Upper lobe of left lung (tissue), 4 donors: ENCODE measurements around the gene PRXL2B.

Source experiments
- CTCF ChIP-seq, 6 experiments: fragments of 450-650 bp in 4 of 6; fragments of 200-600 bp in 2 of 6; sonication (generic) in 2 of 6; IDR thresholded peaks; one replicate each; pipeline ENCODE4 v1.5.1; 2016 to 2019; ENCODE audit warnings: antibody characterized with exemption in 6 of 6
- EP300 ChIP-seq, 4 donors: sonication (generic); formaldehyde crosslinking; IDR thresholded peaks; one replicate each; pipeline ENCODE4 v1.5.1; 2017; ENCODE audit warnings: antibody characterized with exemption in 4 of 4, control low read depth in 2 of 4
- POLR2A ChIP-seq, 4 donors: fragments of 450-650 bp; IDR thresholded peaks; one replicate each; pipeline ENCODE4 v1.5.1; 2016 to 2017; ENCODE audit warnings: antibody characterized with exemption in 4 of 4, mild to moderate bottlenecking in 2 of 4
- POLR2AphosphoS5 ChIP-seq, 2 donors: sonication (generic); formaldehyde crosslinking; IDR thresholded peaks; one replicate each; pipeline ENCODE4 v1.5.1; 2017; ENCODE audit warnings: antibody characterized with exemption in 2 of 2

GRCh38 chr1:2628933-2629626 is 42.5 kb downstream of the PRXL2B start:
- TF ChIP-seq CTCF (IDR thresholded peaks at IDR 0.05) = no peak
- TF ChIP-seq POLR2AphosphoS5 (IDR thresholded peaks at IDR 0.05) = no peak
- TF ChIP-seq EP300 (IDR thresholded peaks at IDR 0.05) = no peak
- no peak for TF ChIP-seq POLR2A (IDR thresholded peaks at IDR 0.05)
